TTC549 (cell line): ENCODE results near the gene TMEM37.

Experiments used
- FAIRE-seq: peaks from 2 replicates; lab custom pipeline; 2012; peaks lifted over from hg19 to GRCh38; lab: Jason Lieb, UNC

TMEM37 gene

DNA sequence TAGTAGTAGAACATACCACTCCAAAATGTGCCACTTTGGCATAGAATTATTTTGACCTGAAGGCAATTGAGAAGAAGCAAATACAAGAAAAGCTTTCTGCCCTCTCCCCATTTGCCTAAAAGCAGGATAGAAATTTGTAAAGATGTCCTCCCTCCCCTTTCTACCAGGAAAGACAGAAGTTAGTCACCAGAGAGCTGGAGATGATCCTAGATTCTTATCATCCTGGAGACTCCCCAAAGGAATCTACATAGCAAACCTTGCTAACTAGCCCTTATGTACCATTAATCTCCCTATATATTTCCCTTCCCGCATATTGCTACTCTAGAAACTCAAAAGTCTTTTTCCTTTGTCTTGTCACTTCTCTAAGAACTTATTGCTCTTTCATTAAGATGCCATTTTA is 12.6 kb upstream of the TMEM37 start:
- no peak for FAIRE-seq

- no peak for FAIRE-seq
Observed at GRCh38 chr2:119419803-119420508, 11.7 kb upstream of the TMEM37 start.

GRCh38 chr2:119421304-119421703 is 10.3 kb upstream of the TMEM37 start:
- no peak for FAIRE-seq

GRCh38 chr2:119421741-119422140 is 9.9 kb upstream of the TMEM37 start:
- FAIRE-seq, result no peak

GRCh38 chr2:119422360-119423107 is 9.1 kb upstream of the TMEM37 start:
- no peak for FAIRE-seq

DNA sequence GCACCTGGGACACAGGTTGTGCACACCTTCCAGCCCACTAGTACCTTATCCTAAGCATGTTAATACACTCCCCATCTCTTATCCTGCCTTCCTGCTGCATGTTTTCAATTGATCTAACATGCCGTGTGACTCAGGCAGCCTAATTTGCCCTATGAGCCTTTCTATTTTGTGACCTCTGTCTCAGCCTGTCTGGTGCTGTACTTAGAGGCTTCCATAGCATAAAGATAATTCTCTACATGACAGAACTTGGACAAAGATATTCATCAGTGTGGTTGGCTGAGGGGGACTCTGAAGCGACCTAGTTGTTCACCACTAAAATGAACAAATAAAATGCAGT is 8.6 kb upstream of the TMEM37 start:
- FAIRE-seq, result no peak

- no peak for FAIRE-seq
Observed at GRCh38 chr2:119423811-119424210, 7.8 kb upstream of the TMEM37 start.

GRCh38 chr2:119424284-119425118 is 7.2 kb upstream of the TMEM37 start:
- FAIRE-seq, result no peak

- FAIRE-seq, result no peak
Observed at GRCh38 chr2:119425119-119425405, 6.6 kb upstream of the TMEM37 start.

- FAIRE-seq, result no peak
Observed at GRCh38 chr2:119425620-119426395, 5.8 kb upstream of the TMEM37 start.

- no peak for FAIRE-seq
Observed at GRCh38 chr2:119426396-119426675, 5.3 kb upstream of the TMEM37 start.

DNA sequence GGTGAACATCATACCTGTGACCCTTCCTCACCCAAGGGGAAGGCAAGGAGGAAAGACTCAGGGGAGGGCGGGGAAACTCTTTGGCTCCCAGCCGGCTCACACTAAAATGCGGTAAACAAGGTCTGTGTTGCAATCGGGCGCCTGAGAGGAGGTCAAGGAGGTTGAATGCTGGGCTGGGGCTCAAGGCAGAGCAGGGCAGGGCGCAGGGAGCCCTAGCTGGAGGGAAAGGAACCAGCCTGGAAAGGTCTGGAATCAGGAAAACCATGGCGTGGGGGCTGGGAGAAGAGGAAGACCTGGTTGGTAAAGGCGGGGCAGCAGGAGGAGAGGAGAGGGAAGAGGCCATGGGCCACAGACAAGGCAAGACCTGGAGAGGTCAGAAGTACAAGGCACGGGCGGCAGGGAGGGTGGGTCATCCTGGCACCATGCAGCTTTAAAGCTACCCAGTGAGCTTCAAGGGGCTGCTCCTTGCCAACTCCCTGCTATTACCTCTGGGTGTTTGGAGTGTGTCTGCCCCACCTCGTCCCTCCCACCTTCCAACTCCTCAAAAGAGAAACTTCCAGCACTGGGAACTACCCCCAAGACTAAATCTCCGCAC is 4.8 kb upstream of the TMEM37 start:
- no peak for FAIRE-seq

DNA sequence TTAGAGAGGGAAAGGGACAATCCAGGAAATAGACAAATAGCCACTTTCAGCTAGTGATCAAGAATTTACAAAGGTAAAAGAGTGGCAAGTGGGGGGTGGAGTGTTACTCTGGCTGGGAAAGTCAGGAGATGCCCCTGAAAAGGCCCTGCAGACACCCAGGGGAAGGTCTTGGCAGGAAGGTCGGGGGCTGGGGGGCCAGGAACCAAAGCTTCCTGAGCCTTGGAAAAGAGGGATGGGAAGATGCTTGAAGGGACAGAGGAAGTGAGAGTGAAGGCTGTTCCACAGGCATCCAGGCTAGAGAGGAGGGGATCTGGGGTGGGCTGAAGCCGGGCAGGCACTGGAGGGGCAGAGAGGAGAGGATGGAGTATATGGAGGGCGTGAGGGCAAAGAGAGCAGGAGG is 3.9 kb upstream of the TMEM37 start:
- no peak for FAIRE-seq

GRCh38 chr2:119428488-119429224 is 3.0 kb upstream of the TMEM37 start:
- no peak for FAIRE-seq

GRCh38 chr2:119429225-119429981 is 2.3 kb upstream of the TMEM37 start:
- FAIRE-seq, result no peak

DNA sequence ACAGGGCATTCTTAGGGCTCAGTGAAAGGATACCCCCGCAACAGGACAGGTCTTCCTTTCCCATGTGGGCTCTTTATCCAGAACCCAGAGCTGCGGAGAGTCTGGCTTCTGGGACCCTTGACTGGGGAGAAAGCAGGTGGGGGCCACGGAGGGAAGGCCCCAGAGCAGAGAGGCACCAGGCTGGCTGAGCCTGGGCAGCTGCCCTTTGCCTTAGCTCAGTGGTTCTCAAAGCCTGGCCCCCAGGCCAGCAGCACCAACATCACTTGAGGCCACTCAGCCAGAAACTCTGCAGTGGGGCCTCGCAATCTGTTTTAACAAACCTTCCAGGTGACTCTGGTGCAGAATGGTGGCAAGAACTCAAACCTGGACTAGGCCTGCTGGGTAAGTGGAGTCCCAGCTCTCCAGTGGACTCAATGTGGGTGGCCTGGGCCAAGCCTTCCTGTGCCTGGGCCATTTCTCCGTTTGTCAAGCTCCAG is 1.6 kb upstream of the TMEM37 start:
- no peak for FAIRE-seq

GRCh38 chr2:119431976-119432850 is 559 bp downstream of the TMEM37 start:
- no peak for FAIRE-seq

- no peak for FAIRE-seq
Observed at GRCh38 chr2:119432851-119433522, 1.3 kb downstream of the TMEM37 start.

DNA sequence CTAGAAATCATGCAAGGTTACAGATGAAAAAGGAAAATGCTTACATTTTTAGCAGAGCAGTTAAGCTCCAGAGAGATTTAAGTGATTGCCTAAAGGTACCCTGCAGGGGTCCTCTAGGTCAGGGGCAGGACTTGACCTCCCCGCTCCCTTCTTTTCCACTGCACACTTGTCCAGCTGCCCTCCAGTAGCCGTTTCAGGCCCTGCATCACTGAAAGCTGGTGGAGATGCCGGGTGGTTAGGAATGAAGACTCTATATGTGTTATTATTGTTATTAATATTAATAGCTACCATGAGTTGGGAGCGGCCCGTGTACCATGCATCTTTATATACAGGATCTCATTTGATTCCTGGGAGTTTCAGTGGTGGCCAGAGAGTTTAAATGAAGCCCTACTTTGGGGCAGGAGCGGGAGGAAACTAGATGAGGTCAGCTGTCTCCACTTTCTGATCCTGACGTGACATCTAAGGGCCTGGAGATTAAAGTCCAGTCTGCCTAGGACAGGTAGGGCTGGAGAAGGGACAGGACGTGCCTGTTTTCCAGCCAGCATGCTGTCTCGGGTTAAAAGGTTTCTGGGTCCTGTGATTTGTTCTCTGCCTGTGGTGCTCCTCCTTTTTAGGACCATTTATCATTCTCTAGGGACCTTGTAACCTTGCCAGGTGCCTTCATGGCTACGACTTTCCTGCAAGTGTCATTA is 2.1 kb downstream of the TMEM37 start:
- FAIRE-seq, result no peak
